H1 (cell line): ENCODE measurements around the gene SLC7A9. TPM values are rescaled to one million over a fixed set of nuclear protein-coding genes. Genes with fewer than 3 reads are reported as not detected.
A peak's percentile ranks its signal among the peaks of the same experiment; 100 is the strongest.

Experiments
- CTCF ChIA-PET: fragments of 300-600 bp; sonication (Branson Sonifier 250); formaldehyde crosslinking; loops from one replicate; lab custom pipeline; 2021; ENCODE audit not compliant: partially characterized antibody; lab: Charles Lee
- POLR2A ChIA-PET: fragments of 300-600 bp; sonication (Branson Sonifier 250); formaldehyde crosslinking; loops from one replicate; lab custom pipeline; 2021; ENCODE audit warnings: inconsistent platforms; ENCODE audit not compliant: partially characterized antibody; lab: Charles Lee
- DNase-seq, 2 experiments: peaks; one replicate each; pipeline versions ENCODE4 v3.0.0 to v3.0.0-alpha.2; 2010 to 2022; ENCODE audit warnings: low spot score in 2 of 2, low read depth in 1 of 2, mixed read lengths in 1 of 2
- FAIRE-seq: peaks from 2 replicates; lab custom pipeline; 2011; peaks lifted over from hg19 to GRCh38; lab: Jason Lieb, UNC
- H2AFZ ChIP-seq: 2 replicates; pipeline ENCODE4 v1.8.1; 2012; ENCODE audit warnings: low read length, inconsistent platforms
- H2AK5ac ChIP-seq: 2 replicates; pipeline ENCODE4 v1.6.1; 2013; ENCODE audit warnings: low read depth, low read length
- H2BK120ac ChIP-seq: replicated peaks from 2 replicates; pipeline ENCODE3; 2013; ENCODE audit warnings: low read depth, low read length, inconsistent platforms
- H2BK12ac ChIP-seq: 2 replicates; pipeline ENCODE4 v1.6.1; 2013; ENCODE audit warnings: low read depth, low read length
- H2BK15ac ChIP-seq: 2 replicates; pipeline ENCODE4 v1.6.1; 2013; ENCODE audit warnings: low read length
- H2BK20ac ChIP-seq: 2 replicates; pipeline ENCODE4 v1.6.1; 2013; ENCODE audit warnings: low read length
- H2BK5ac ChIP-seq: 2 replicates; pipeline ENCODE4 v1.6.1; 2013; ENCODE audit warnings: low read depth, low read length
- H3K14ac ChIP-seq: 2 replicates; pipeline ENCODE4 v1.6.1; 2013; ENCODE audit warnings: inconsistent platforms; ENCODE audit not compliant: insufficient read length
- H3K18ac ChIP-seq: 2 replicates; pipeline ENCODE4 v1.6.1; 2013; ENCODE audit warnings: low read length; ENCODE audit errors: extremely low read depth
- H3K23ac ChIP-seq: 2 replicates; pipeline ENCODE4 v1.6.1; 2013; ENCODE audit warnings: inconsistent platforms; ENCODE audit not compliant: insufficient read length
- H3K23me2 ChIP-seq: 2 replicates; pipeline ENCODE4 v1.6.1; 2013; ENCODE audit warnings: low read depth, low read length
- H3K27ac ChIP-seq: 2 replicates; pipeline ENCODE4 v1.6.1; 2011; ENCODE audit warnings: low read depth, low read length, inconsistent platforms
- H3K27me3 ChIP-seq, 4 experiments: replicated peaks in 1 of 4; 1 replicate in 1 of 4; 2 replicates in 3 of 4; pipeline versions ENCODE4 v1.6.1 to v1.8.1; 2011 to 2013; ENCODE audit warnings: low read length in 3 of 4, mild to moderate bottlenecking in 3 of 4, inconsistent platforms in 2 of 4, mixed read lengths in 2 of 4, moderate library complexity in 1 of 4; ENCODE audit not compliant: control insufficient read depth in 3 of 4, insufficient read depth in 3 of 4; ENCODE audit errors: extremely low read depth in 1 of 4
- H3K36me3 ChIP-seq, 4 experiments: 2 replicates each; pipeline versions ENCODE4 v1.6.1 to v1.8.1; 2011 to 2013; ENCODE audit warnings: mild to moderate bottlenecking in 4 of 4, low read length in 3 of 4, moderate library complexity in 2 of 4, control low read depth in 1 of 4, inconsistent platforms in 1 of 4; ENCODE audit not compliant: insufficient read depth in 4 of 4, control insufficient read depth in 2 of 4
- H3K4ac ChIP-seq: replicated peaks from 2 replicates; pipeline ENCODE3; 2013; ENCODE audit warnings: low read length, low read depth, mixed read lengths, inconsistent platforms; ENCODE audit not compliant: insufficient read length
- H3K4me1 ChIP-seq, 4 experiments: replicated peaks in 1 of 4; 1 replicate in 1 of 4; 2 replicates in 3 of 4; pipeline versions ENCODE4 v1.6.1 to v1.8.1; 2011 to 2013; ENCODE audit warnings: low read length in 3 of 4, inconsistent platforms in 2 of 4, mixed read lengths in 1 of 4; ENCODE audit not compliant: insufficient read depth in 4 of 4, control insufficient read depth in 3 of 4
- H3K4me2 ChIP-seq, 2 experiments: 2 replicates each; pipeline versions ENCODE4 v1.6.1 to v1.8.1; 2011 to 2013; ENCODE audit warnings: low read depth in 2 of 2, low read length in 2 of 2, control low read depth in 1 of 2, inconsistent platforms in 1 of 2, mild to moderate bottlenecking in 1 of 2; ENCODE audit not compliant: insufficient read depth in 1 of 2
- H3K4me3 ChIP-seq, 4 experiments: fragments of 200-600, 300-600 bp in 1 of 4; sonication (generic), shearing (Covaris generic), sonication (Bioruptor Twin) in 1 of 4; 2 replicates each; pipeline versions ENCODE4 v1.5.1 to v1.8.1; 2011 to 2016; ENCODE audit warnings: low read length in 4 of 4, low read depth in 3 of 4, control low read depth in 2 of 4, inconsistent platforms in 2 of 4, mild to moderate bottlenecking in 2 of 4, mixed read lengths in 1 of 4, moderate library complexity in 1 of 4; ENCODE audit not compliant: insufficient read depth in 2 of 4; ENCODE audit errors: extremely low read depth in 1 of 4
- H3K56ac ChIP-seq: replicated peaks from 2 replicates; pipeline ENCODE3; 2013; ENCODE audit warnings: low read depth, mild to moderate bottlenecking, mixed read lengths, low read length, inconsistent platforms; ENCODE audit not compliant: insufficient read length
- H3K79me1 ChIP-seq: 2 replicates; pipeline ENCODE4 v1.6.1; 2013; ENCODE audit warnings: low read depth, low read length, control low read depth
- H3K79me2 ChIP-seq, 2 experiments: 2 replicates each; pipeline versions ENCODE4 v1.6.1 to v1.8.1; 2012 to 2013; ENCODE audit warnings: low read length in 2 of 2, mild to moderate bottlenecking in 2 of 2, inconsistent platforms in 1 of 2; ENCODE audit not compliant: insufficient read depth in 2 of 2, control insufficient read depth in 1 of 2
- H3K9ac ChIP-seq, 4 experiments: replicated peaks in 1 of 4; 1 replicate in 1 of 4; 2 replicates in 3 of 4; pipeline versions ENCODE4 v1.6.1 to v1.8.1; 2011 to 2013; ENCODE audit warnings: low read depth in 3 of 4, low read length in 3 of 4, control low read depth in 2 of 4, mild to moderate bottlenecking in 2 of 4, moderate library complexity in 2 of 4, inconsistent platforms in 1 of 4; ENCODE audit errors: extremely low read depth in 1 of 4
- H3K9me3 ChIP-seq, 2 experiments: 2 replicates each; pipeline versions ENCODE4 v1.6.1 to v1.8.1; 2012 to 2013; ENCODE audit warnings: mild to moderate bottlenecking in 2 of 2, moderate library complexity in 2 of 2, control low read depth in 1 of 2, inconsistent platforms in 1 of 2, low read depth in 1 of 2, low read length in 1 of 2, mixed read lengths in 1 of 2; ENCODE audit not compliant: insufficient read depth in 2 of 2
- H4K20me1 ChIP-seq, 2 experiments: replicated peaks in 1 of 2; 2 replicates each; pipeline versions ENCODE3 to v1.8.1; 2011 to 2013; ENCODE audit warnings: inconsistent platforms in 2 of 2, low read length in 2 of 2, mild to moderate bottlenecking in 1 of 2; ENCODE audit not compliant: insufficient read depth in 2 of 2, control insufficient read depth in 1 of 2
- H4K5ac ChIP-seq: 2 replicates; pipeline ENCODE4 v1.6.1; 2013; ENCODE audit warnings: low read length, low read depth, mixed read lengths, inconsistent platforms; ENCODE audit not compliant: insufficient read length
- H4K8ac ChIP-seq: 2 replicates; pipeline ENCODE4 v1.8.0; 2013; ENCODE audit warnings: mild to moderate bottlenecking, moderate library complexity, low read length, inconsistent platforms; ENCODE audit not compliant: insufficient read depth; ENCODE audit errors: extremely low read depth
- H4K91ac ChIP-seq: replicated peaks from 2 replicates; pipeline ENCODE3; 2013; ENCODE audit warnings: low read length, mixed read lengths, inconsistent platforms; ENCODE audit not compliant: insufficient read length
- SP4 ChIP-seq: IDR thresholded peaks from 2 replicates; pipeline ENCODE4 v1.6.1; 2012; ENCODE audit warnings: low read length, inconsistent platforms
- TEAD4 ChIP-seq: IDR thresholded peaks from 2 replicates; pipeline ENCODE4 v1.6.1; 2012; ENCODE audit warnings: low read depth, low read length, inconsistent platforms, mixed read lengths
- WGBS, 2 experiments: shearing (Covaris generic) in 1 of 2; methylation state at CpG; one replicate each; pipeline versions ENCODE4 v1.1.6 to v1.1.7; 2013 to 2015; ENCODE audit warnings: low lambda C conversion rate in 2 of 2, mixed read lengths in 2 of 2, inconsistent platforms in 1 of 2, low coverage in 1 of 2, missing lambda C conversion rate in 1 of 2; ENCODE audit not compliant: insufficient replicate concordance in 2 of 2, insufficient coverage in 1 of 2, insufficient read length in 1 of 2; ENCODE audit errors: extremely low coverage in 1 of 2, missing lambda C conversion rate in 1 of 2; 5-methylcytosine and 5-hydroxymethylcytosine counted together
- polyA plus RNA-seq, 7 experiments: library from polyadenylated mRNA; depleted of rRNA in 3 of 7; stranded (reverse) in 5 of 7; unstranded in 2 of 7; fragments of >200 nt in 5 of 7; fragments of 200-250 nt in 2 of 7; gene quantifications; 1 replicate in 5 of 7; 2 replicates in 1 of 7; 4 replicates in 1 of 7; pipeline versions ENCODE4 v1.2.1 to v1.2.3, GENCODE V29; 2011 to 2013; ENCODE audit warnings: missing spikeins in 2 of 7, mixed read lengths in 2 of 7
- total RNA-seq: library from RNA; stranded (reverse); fragmentation: NEBNext Ultra II Directional; extraction: Animal tissue kit (Norgen Biotek cat#: 25700); gene quantifications from 2 replicates; pipeline ENCODE4 v1.2.1, GENCODE V29; 2021

Gene SLC7A9
- total and polyA plus RNA-seq, 2 of the 8 experiments (the other 6 are each of a cell fraction or from before 2014, with no cell fraction given), result 0.15 TPM; not detected in 1

- Histone ChIP-seq H4K91ac (peak overlapping the region; percentile 9), H2BK20ac (no peak overlapping the region), H3K23ac (no peak overlapping the region), H3K9me3 (no peaks in the 10 kb centered on the region), H2BK12ac (no peak overlapping the region), H3K27ac (no peak overlapping the region; the same call in 1 of the 2 replicates), H3K79me1 (no peaks in the 10 kb centered on the region), H3K4me2 (no peak overlapping the region), H3K9ac (no peak overlapping the region), H3K4me3 (no peak overlapping the region), H4K20me1 (no peaks in the 10 kb centered on the region), H3K18ac (no peak overlapping the region), H3K56ac (no peak overlapping the region), H2BK120ac (peak overlapping the region; percentile 57), H3K14ac (no peak overlapping the region), H3K23me2 (no peaks in the 10 kb centered on the region), H4K8ac (no peak overlapping the region), H3K36me3 (no peaks in the 10 kb centered on the region), H2AK5ac (no peak overlapping the region), H2AFZ (no peak overlapping the region), H2BK15ac (no peak overlapping the region; the same call in 1 of the 2 replicates), H4K5ac (no peak overlapping the region), H3K4me1 (peaks cover 0 to 16% (median 7%) of the 10 kb centered on the region in 4 experiments; a peak in 5 of 7 replicates), H3K4ac (no peak overlapping the region), H3K27me3 (peaks cover 0 to 4% (median 0%) of the 10 kb centered on the region in 4 experiments; a peak in 1 of 7 replicates), H3K79me2 (no peaks in the 10 kb centered on the region), H2BK5ac (no peak overlapping the region)
- TF ChIP-seq SP4 (no peak), TEAD4 (0 out of 2 replicates have a peak, but pooled peaks have one; percentile 17)
- 91% methylated on average over 6 of the region's 6 CpGs; no CpG with 5 or more reads in 1 of the 2 experiments for WGBS, 2 experiments
- FAIRE-seq (no peak), DNase-seq (no peak)
- POLR2A ChIA-PET, result no interaction called here
- CTCF ChIA-PET, result no interaction called here
Observed at GRCh38 chr19:32814624-32815023, 54.9 kb downstream of the SLC7A9 start.
